ENCODE results near the gene PIANP. TPM values are rescaled to one million over a fixed set of nuclear protein-coding genes. Genes with fewer than 3 reads are reported as not detected.

PIANP gene
- total and polyA plus RNA-seq, 9 donors: 0.11 to 3.9 (median 1.1) TPM; not detected in 1

GRCh38 chr12:6667559-6668210, 32.9 kb downstream of the PIANP start:
- peaks cover 3% of the 10 kb centered on the region for H3K36me3 ChIP-seq
- intact Hi-C loops (cut with DNase I): loop anchor here in 2 of 4 donors (2.0 to 10.0 kb wide), 2 partner anchors 21 to 53 kb away; partner anchors contain the start of gene ZNF384 (in 1 of the 2)

GRCh38 chr12:6666211-6666610, 34.4 kb downstream of the PIANP start:
- Histone ChIP-seq H3K9me3 (no peaks in the 10 kb centered on the region), H3K27ac (no peak overlapping the region), H3K4me3 (no peak overlapping the region), H3K4me1 (ENCODE audit: insufficient read depth) (peaks cover 7% of the 10 kb centered on the region), H3K27me3 (no peaks in the 10 kb centered on the region), H3K36me3 (no peaks in the 10 kb centered on the region)
- no peak for DNase-seq
- intact Hi-C loops (cut with DNase I): loop anchor here in 1 of 4 donors (10.0 kb wide), 1 partner anchor 51 kb away; no protein-coding TSS in a partner anchor
- WGBS, 3 donors: 93 to 99% (median 98%) methylated on average over 2 of the region's 2 CpGs
- TF ChIP-seq CTCF (IDR thresholded peaks at IDR 0.05) (no peak), POLR2A (IDR thresholded peaks at IDR 0.05) (no peak), EP300 (IDR thresholded peaks at IDR 0.05) (no peak)

More at GRCh38 chr12:6667559-6668210, 32.9 kb downstream of the PIANP start:
- no peak overlapping the region for H3K4me3 ChIP-seq
- DNase-seq: no peak
- no peaks in the 10 kb centered on the region for H3K9me3 ChIP-seq
- TF ChIP-seq EP300 (IDR thresholded peaks at IDR 0.05) (no peak), POLR2A (IDR thresholded peaks at IDR 0.05) (no peak), CTCF (IDR thresholded peaks at IDR 0.05) (no peak)
- H3K27me3 ChIP-seq: no peaks in the 10 kb centered on the region
- H3K4me1 ChIP-seq (ENCODE audit: insufficient read depth): peaks cover 1% of the 10 kb centered on the region
- 68 to 71% (median 71%) methylated on average over 8 of the region's 8 CpGs for WGBS, 3 donors
- H3K27ac ChIP-seq: no peak overlapping the region

- no peak for TF ChIP-seq EP300 (IDR thresholded peaks at IDR 0.05)
- no peak for TF ChIP-seq CTCF (IDR thresholded peaks at IDR 0.05)
- no peak for TF ChIP-seq POLR2A (IDR thresholded peaks at IDR 0.05)
- no peak for DNase-seq
- Histone ChIP-seq H3K4me3 (no peak overlapping the region), H3K36me3 (no peaks in the 10 kb centered on the region), H3K4me1 (ENCODE audit: insufficient read depth) (peaks cover 7% of the 10 kb centered on the region), H3K9me3 (no peaks in the 10 kb centered on the region), H3K27me3 (no peaks in the 10 kb centered on the region), H3K27ac (no peak overlapping the region)
- WGBS, 3 donors: 65 to 85% (median 79%) methylated on average over 2 of the region's 2 CpGs
- intact Hi-C loops (cut with DNase I): loop anchor here in 2 of 4 donors (5.0 to 10.0 kb wide), 2 partner anchors 48 to 50 kb away; no protein-coding TSS in a partner anchor
Observed at GRCh38 chr12:6664902-6665301, 35.7 kb downstream of the PIANP start.

- H3K36me3 ChIP-seq: no peaks in the 10 kb centered on the region
- peak within 1 kb of the TSS; percentile 62 for H3K4me3 ChIP-seq
- no peaks in the 10 kb centered on the region for H3K9me3 ChIP-seq
- TF ChIP-seq EP300 (IDR thresholded peaks at IDR 0.05) (no peak), CTCF (IDR thresholded peaks at IDR 0.05) (peak in 1 of 3 donors; percentile 7), POLR2A (IDR thresholded peaks at IDR 0.05) (peak; percentile 33)
- no peaks in the 10 kb centered on the region for H3K27me3 ChIP-seq
- DNase-seq: peak; percentile 96 to 98 (median 97)
- H3K4me1 ChIP-seq (ENCODE audit: insufficient read depth): peaks cover 7% of the 10 kb centered on the region
- intact Hi-C loops (cut with DNase I): loop anchor here in 2 of 4 donors (5.0 to 10.0 kb wide), 2 partner anchors 46 to 48 kb away; no protein-coding TSS in a partner anchor
- 2% methylated on average over 37 of the region's 37 CpGs for WGBS, 3 donors
- peak within 1 kb of the TSS in 1 of 2 donors; percentile 68 for H3K27ac ChIP-seq
Observed at GRCh38 chr12:6662906-6663742, 37.5 kb downstream of the PIANP start, which contains the start of gene ING4. Gene ING4 (minus strand): TSS chr12:6663119. CDS start chr12:6663101, 18 bp downstream.
